Endothelial cell of umbilical vein (primary cell): ENCODE data around the gene TAS1R3. TPM values are rescaled to one million over a fixed set of nuclear protein-coding genes. Genes with fewer than 3 reads are reported as not detected.
A peak's percentile ranks its signal among the peaks of the same experiment; 100 is the strongest.

ENCODE experiments used
- BruUV-seq: library from RNA; stranded (reverse); fragments of 400-500 nt; replicated peaks from 2 replicates; lab custom pipeline; 2021; lab: Mats Ljungman, UMichigan
- CTCF ChIA-PET: fragments of 300-600, 350-600 bp; sonication (Branson Sonifier 250); formaldehyde crosslinking; loops from one replicate; lab custom pipeline; 2021; ENCODE audit warnings: antibody characterized with exemption, inconsistent platforms; lab: Charles Lee
- POLR2A ChIA-PET: fragments of 300-600, 350-600 bp; sonication (Branson Sonifier 250); formaldehyde crosslinking; loops from one replicate; lab custom pipeline; 2021; ENCODE audit warnings: antibody characterized with exemption, inconsistent platforms; lab: Charles Lee
- DNase-seq: peaks from one replicate; pipeline ENCODE4 v3.0.0-alpha.2; 2011; ENCODE audit warnings: low read depth, low spot score
- FAIRE-seq: peaks from 2 replicates; lab custom pipeline; 2011; peaks lifted over from hg19 to GRCh38; lab: Jason Lieb, UNC
- H2AFZ ChIP-seq: 2 replicates; pipeline ENCODE4 v1.6.0; 2012; ENCODE audit warnings: low read depth, low read length, control low read depth, inconsistent platforms
- H3K27ac ChIP-seq: 2 replicates; pipeline ENCODE4 v1.5.1; 2011; ENCODE audit warnings: low read depth, mild to moderate bottlenecking, control low read depth, low read length, moderate library complexity; ENCODE audit not compliant: insufficient read depth
- H3K27me3 ChIP-seq, 2 experiments: 2 replicates each; pipeline versions ENCODE4 v1.6.0 to v1.6.1; 2011; ENCODE audit warnings: low read length in 2 of 2, mixed read lengths in 1 of 2; ENCODE audit not compliant: control insufficient read depth in 2 of 2, insufficient read depth in 2 of 2
- H3K36me3 ChIP-seq, 2 experiments: 2 replicates in 1 of 2; 3 replicates in 1 of 2; pipeline ENCODE4 v1.5.1; 2011; ENCODE audit warnings: low read length in 2 of 2, mild to moderate bottlenecking in 1 of 2, moderate library complexity in 1 of 2; ENCODE audit not compliant: control insufficient read depth in 2 of 2, insufficient read depth in 2 of 2; ENCODE audit errors: extremely low read depth in 1 of 2
- H3K4me1 ChIP-seq: 3 replicates; pipeline ENCODE4 v1.5.1; 2011; ENCODE audit warnings: mild to moderate bottlenecking, low read length; ENCODE audit not compliant: control insufficient read depth, insufficient read depth; ENCODE audit errors: extremely low read depth
- H3K4me2 ChIP-seq: 2 replicates; pipeline ENCODE4 v1.6.1; 2011; ENCODE audit warnings: low read length, control low read depth, mixed read lengths; ENCODE audit not compliant: insufficient read depth
- H3K4me3 ChIP-seq, 3 experiments: fragments of 200-600 bp in 1 of 3; sonication (generic), shearing (Covaris generic) in 1 of 3; replicated peaks in 1 of 3; 2 replicates each; pipeline ENCODE4 v1.5.1; 2011 to 2016; ENCODE audit warnings: control low read depth in 3 of 3, low read length in 3 of 3, mild to moderate bottlenecking in 2 of 3, inconsistent platforms in 1 of 3, low read depth in 1 of 3, moderate library complexity in 1 of 3; ENCODE audit not compliant: insufficient read depth in 1 of 3
- H3K79me2 ChIP-seq: 2 replicates; pipeline ENCODE4 v1.6.0; 2012; ENCODE audit warnings: low read length, inconsistent platforms; ENCODE audit not compliant: control insufficient read depth, insufficient read depth
- H3K9ac ChIP-seq: replicated peaks from 2 replicates; pipeline ENCODE3; 2011; ENCODE audit warnings: low read length, control low read depth; ENCODE audit not compliant: insufficient read depth; ENCODE audit errors: extremely low read depth
- H3K9me1 ChIP-seq: replicated peaks from 3 replicates; pipeline ENCODE4 v1.6.0; 2011; ENCODE audit warnings: mild to moderate bottlenecking, low read length; ENCODE audit not compliant: control insufficient read depth, insufficient read depth; ENCODE audit errors: extremely low read depth
- H3K9me3 ChIP-seq: replicated peaks from 2 replicates; pipeline ENCODE4 v1.5.1; 2012; ENCODE audit warnings: low read length, inconsistent platforms; ENCODE audit not compliant: control insufficient read depth, insufficient read depth
- H4K20me1 ChIP-seq: replicated peaks from 2 replicates; pipeline ENCODE3; 2011; ENCODE audit warnings: mild to moderate bottlenecking, low read length; ENCODE audit not compliant: control insufficient read depth, insufficient read depth; ENCODE audit errors: extremely low read depth
- CTCF ChIP-seq, 2 donors: IDR thresholded peaks; 1 replicate in 1 of 2; 2 replicates in 1 of 2; pipeline ENCODE4 v1.5.1; 2011; ENCODE audit warnings: low read length in 2 of 2, mild to moderate bottlenecking in 2 of 2, moderate library complexity in 2 of 2, control low read depth in 1 of 2, inconsistent platforms in 1 of 2, low read depth in 1 of 2; ENCODE audit not compliant: insufficient read depth in 1 of 2; ENCODE audit errors: extremely low read depth in 1 of 2
- EZH2 ChIP-seq: IDR thresholded peaks from 2 replicates; pipeline ENCODE4 v1.6.1; 2012; ENCODE audit warnings: borderline replicate concordance, low read depth, mild to moderate bottlenecking, moderate library complexity, low read length, inconsistent platforms; ENCODE audit not compliant: severe bottlenecking
- GATA2 ChIP-seq: IDR thresholded peaks from 2 replicates; pipeline ENCODE4 v1.7.0; 2011; ENCODE audit warnings: low read depth, mild to moderate bottlenecking, moderate library complexity, mixed read lengths, low read length; ENCODE audit not compliant: insufficient read length, insufficient read depth
- MYC ChIP-seq: IDR thresholded peaks from one replicate; pipeline ENCODE4 v1.6.1; 2011; ENCODE audit warnings: mild to moderate bottlenecking, low read depth, low read length
- POLR2A ChIP-seq: IDR thresholded peaks from 2 replicates; pipeline ENCODE4 v1.6.1; 2012; ENCODE audit warnings: low read depth, mild to moderate bottlenecking, control low read depth, low read length
- POLR2AphosphoS5 ChIP-seq: IDR thresholded peaks from 2 replicates; pipeline ENCODE4 v1.6.1; 2012; ENCODE audit warnings: low read depth, mild to moderate bottlenecking, control low read depth, low read length, moderate library complexity; ENCODE audit not compliant: insufficient read depth
- dilution Hi-C: fragments of 300-500 bp; cut with MboI; formaldehyde crosslinking; loops from one replicate; pipeline ENCODE4 v1.15.0; 2019; ENCODE audit warnings: low sequenced_read_pairs; ENCODE audit not compliant: extremely low pct_ligation_motif_present
- intact Hi-C: fragments of 100-400 bp; cut with micrococcal nuclease; formaldehyde crosslinking; loops from one replicate; pipeline ENCODE4 v1.10.0; 2022
- polyA plus RNA-seq, 4 experiments: library from polyadenylated mRNA; depleted of rRNA in 3 of 4; stranded (reverse) in 3 of 4; unstranded in 1 of 4; fragments of >200 nt; gene quantifications; 2 replicates each; pipeline versions ENCODE4 v1.2.1 to v1.2.3, GENCODE V29; 2011 to 2012; ENCODE audit warnings: missing spikeins in 1 of 4
- total RNA-seq: library from RNA; stranded (reverse); gene quantifications from 2 replicates; pipeline ENCODE4 v1.2.3, GENCODE V29; 2021

TAS1R3 gene
- total and polyA plus RNA-seq, 2 donors (not counting 3 experiments of a cell fraction or from before 2014, with no cell fraction given), result 0.26 to 0.38 TPM

DNA sequence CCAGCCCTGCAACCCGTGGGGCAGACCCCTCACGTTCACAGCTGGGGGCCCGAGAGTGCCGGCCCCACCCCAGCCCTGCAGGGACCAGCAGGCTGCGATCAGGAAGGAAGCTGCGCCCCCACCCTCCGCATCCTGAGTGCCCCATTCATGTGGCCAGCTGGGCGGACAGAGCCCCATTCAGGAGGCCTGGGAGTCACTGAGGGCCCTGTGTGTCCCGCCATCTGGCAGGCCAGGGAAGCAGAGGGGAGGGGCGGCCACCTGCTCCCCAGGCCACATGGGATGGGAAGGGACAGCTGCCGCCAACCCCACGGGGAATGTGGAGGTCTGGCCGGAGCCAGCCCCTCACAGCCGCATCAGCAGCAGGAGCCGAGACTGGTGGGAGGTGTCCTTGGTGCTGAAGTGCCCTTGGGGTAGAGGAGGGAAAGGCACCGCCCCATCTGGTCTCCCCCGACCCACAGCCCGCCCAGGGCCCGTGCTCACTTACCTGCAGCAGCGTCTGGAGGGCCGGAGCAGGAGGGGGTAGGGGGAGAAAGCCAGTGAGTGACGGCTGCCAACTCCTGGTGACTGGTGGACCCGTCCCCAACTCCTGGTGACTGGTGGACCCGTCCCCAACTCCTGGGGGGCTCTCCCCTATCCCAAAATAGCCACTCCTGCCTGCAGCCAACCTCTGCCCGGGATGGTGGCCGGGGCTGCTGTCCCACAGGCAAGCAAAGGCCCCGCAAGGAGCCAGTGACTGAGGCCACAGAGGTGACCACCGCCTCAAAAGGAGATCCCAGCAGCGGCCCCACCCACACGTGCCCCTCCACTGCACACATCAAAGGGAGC is 32.0 kb upstream of the TAS1R3 start:
- H3K9me1 ChIP-seq, result no peaks in the 10 kb centered on the region
- no peaks in the 10 kb centered on the region for H3K9me3 ChIP-seq
- CTCF ChIA-PET, result no interaction called here
- H3K27ac ChIP-seq, result no peak overlapping the region
- DNase-seq, result peak; percentile 19
- no peak overlapping the region for H3K4me3 ChIP-seq
- no peaks in the 10 kb centered on the region for H3K79me2 ChIP-seq
- POLR2A ChIA-PET, result no interaction called here
- intact Hi-C loops (no loop called here), dilution Hi-C loops (no loop called here)
- TF ChIP-seq POLR2AphosphoS5 (no peak), POLR2A (no peak), GATA2 (no peak), CTCF (IDR thresholded peaks at IDR 0.05; ENCODE audit: extremely low read depth in 1 of 2, insufficient read depth in 1 of 2, low read depth in 1 of 2, low read length in 2 of 2) (no peak), EZH2 (no peak), MYC (no peak)
- no peaks in the 10 kb centered on the region for H3K27me3 ChIP-seq
- no peak overlapping the region for H3K4me2 ChIP-seq
- H3K36me3 ChIP-seq, result no peaks in the 10 kb centered on the region
- no peak for FAIRE-seq
- BruUV-seq, result no TSS peak
- H4K20me1 ChIP-seq, result no peaks in the 10 kb centered on the region
- H2AFZ ChIP-seq, result no peak overlapping the region
- H3K9ac ChIP-seq, result no peak overlapping the region
- no peaks in the 10 kb centered on the region for H3K4me1 ChIP-seq
